HG03342 (cell line): ENCODE results near the gene HIVEP3.

Experiments used
- ATAC-seq: cut with Tn5 transposase; IDR thresholded peaks from one replicate; pipeline ENCODE4 v1.9.1; 2021; ENCODE audit warnings: mild to moderate bottlenecking, moderate library complexity; ENCODE audit not compliant: unreplicated experiment

The HIVEP3 gene

DNA sequence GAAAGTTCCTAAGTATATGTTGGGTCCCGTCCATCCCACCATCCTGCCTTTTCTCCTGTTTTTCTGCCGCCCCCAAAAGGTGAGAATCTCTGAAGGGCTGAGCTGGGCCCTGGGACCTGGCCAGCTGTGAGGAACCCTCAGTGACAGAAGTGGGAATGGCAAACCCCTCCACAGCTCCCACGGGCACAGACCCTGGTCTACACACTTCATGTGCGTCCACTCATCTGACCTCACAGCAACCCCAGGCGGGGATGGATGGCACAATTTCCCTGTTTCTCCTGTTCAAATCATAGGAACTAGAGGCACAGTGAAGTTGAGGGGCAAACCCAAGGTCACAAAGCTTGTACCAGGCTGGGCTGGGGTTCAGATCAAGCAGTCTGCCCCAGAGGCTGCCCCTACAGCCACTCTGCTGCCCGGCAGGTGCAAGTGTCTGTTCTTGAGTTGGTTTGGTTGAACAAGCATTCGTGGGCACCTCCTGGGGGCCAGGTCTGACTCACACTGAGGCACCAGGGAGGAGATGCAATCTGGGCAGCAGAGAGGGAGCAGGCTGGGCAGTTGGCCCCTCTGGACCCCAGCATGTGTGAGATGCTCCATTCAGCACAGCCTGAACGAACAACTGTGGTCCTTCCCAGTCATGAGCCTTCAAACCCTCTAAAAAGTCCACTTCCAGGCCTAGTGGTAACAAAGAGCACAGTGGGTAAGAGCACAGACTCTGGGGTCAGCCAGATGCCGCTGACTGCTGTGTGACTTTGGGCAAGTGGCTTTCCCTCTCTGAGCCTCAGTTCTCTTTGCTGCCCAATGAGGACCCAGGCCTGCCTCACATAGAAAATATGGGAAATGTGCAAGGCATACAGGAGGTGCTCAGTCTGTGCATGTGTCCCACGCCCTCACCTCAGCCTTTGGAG lies 438.3 kb downstream of the HIVEP3 start:
- no peak for ATAC-seq

- no peak for ATAC-seq
Measured at GRCh38 chr1:41479808-41480160, 438.9 kb downstream of the HIVEP3 start.

DNA sequence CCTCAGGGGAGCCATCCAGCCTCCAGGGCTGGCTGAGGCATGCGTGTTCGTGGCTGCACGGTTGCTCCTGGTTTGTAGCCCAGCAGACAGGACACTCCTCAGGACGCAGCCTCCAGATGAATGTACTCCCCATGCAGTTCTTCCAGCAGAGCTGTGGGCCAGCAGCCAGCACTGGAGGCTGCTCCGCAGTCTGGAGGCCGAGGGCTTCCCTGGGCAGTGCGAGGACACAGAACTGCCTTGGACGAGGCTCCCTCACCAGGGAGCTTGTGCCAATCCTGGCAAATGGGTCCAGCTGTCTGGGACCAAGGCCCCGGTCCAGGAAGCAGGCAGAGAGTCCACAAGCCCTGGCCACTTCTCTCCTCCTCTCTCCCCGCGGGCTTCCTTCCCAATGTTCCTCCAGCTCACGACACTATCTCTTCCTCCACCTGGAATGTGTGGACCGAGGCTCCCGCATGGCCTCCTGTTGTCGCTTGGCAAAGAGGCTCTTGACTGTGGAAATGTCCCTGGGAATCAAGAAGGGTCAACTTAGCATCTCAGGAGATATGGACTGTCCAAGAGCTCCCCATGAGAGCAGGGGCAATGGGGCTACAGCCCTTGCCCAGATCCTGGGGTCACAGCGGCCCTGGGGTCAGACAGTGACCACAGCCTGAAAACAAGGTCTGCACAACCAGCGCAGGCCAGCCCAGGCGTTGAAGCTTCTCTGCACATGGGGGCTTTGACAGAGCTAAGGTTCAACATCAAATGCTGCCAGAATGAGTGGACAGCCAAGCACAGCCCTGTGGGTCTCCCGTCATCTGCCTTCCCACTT lies 439.5 kb downstream of the HIVEP3 start:
- ATAC-seq: no peak

DNA sequence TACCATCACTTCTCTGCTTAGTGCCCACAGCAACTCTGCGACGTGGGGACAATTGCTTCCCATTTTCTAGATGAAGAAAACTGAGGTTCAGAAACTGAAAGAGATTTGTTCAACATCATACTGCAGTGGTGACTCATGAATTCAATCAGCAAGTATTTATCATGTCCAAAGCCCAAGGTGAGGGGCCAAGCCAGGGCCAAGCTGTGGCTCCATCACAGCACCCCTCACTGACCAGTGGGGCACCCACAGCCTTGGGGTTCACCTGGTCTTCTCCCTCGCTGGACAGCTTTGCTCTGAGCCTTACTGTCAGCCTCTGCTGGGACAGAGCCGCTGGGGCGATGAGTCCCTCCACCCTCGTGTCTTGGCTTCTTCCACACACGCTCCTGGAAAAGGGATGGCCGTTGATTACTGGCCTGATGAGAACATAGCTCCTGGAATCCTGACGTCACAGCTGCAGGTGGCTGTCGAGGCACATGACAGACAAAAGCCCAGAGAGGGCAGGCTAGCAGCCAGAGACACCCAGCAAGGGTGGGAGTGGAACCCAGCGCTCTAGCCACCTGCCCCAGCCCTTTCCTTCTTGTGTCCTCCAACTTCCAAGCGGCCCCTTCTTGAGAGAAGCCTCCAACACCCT lies 440.5 kb downstream of the HIVEP3 start:
- no peak for ATAC-seq

DNA sequence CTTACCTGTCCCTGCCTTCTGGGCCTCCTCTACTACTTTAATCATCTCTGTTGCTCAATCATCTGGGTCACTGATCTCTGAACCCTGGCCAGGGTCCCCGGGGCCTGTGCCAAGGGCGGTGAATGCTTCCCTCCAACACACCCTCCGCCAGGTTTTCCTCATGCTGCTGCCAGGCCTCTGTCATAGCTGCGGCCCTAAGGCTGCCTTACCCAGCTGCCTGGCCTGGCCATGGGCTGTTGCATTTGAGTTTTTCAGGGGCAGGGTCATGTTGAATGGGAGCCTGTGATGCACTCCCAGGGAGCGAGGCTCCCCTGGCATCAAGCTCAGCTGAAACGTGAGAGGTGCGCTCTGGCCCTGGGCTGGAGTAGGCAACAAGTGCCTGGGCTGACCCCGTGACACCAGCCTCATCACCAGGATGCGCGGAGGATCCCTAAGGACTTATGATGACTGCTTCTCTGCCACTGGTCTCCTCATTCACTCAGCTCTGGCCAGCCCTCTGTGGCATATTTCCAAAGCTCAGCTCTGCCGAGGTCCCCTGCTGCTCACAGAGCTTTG lies 441.8 kb downstream of the HIVEP3 start:
- no peak for ATAC-seq

DNA sequence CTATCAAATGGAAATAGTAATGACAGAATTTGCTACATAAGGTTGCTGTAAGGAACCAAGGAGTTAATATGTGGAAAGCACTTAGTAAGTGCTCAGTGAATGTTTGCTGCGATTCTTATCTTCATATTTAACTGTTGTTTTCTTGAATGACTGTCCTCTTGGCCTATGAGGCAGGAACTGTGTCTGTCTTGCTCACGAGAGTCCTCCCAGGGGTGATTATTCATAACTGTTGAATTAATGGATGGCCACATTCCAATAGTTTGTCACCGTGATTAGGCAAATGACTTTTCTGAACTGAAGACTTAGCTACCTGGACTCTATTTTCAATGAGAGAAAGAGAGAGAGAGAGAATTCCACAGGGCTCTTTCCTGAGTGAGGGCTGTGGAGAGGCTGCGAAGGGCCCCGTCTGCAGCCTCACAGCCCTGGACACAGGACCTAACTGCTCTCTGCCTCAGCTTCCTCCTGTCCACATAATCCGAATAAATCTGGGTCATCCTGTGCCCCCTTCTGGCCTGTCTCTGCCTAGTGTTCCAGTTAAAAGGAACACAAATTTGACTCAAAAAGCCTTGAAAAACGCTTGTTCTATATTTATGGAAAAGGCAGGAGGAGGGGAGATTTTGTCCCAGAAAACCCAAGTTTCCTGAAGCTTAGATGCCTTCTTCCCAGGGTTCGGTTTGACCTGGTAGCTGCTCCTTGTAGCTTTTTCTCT lies 442.7 kb downstream of the HIVEP3 start:
- ATAC-seq: no peak

DNA sequence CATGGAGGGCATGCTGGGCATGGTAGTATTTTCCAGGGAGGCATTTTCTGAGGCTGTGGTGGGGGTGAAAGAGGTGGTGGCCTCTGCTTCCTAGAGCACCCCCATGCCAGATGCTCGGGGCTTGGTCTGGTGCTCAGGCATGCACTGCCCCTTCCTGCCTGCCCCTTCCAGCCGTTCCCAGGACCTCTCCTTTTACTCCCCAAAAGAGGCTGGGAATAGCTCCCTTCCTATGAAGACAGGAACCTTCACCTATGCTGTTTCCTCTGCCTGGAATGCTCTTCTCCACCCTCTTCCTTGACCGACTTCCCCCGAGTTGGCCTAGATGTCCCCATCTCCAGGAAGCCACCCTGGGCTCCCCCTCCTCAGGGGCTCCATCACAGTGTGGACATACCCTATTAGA lies 443.4 kb downstream of the HIVEP3 start:
- ATAC-seq: no peak

DNA sequence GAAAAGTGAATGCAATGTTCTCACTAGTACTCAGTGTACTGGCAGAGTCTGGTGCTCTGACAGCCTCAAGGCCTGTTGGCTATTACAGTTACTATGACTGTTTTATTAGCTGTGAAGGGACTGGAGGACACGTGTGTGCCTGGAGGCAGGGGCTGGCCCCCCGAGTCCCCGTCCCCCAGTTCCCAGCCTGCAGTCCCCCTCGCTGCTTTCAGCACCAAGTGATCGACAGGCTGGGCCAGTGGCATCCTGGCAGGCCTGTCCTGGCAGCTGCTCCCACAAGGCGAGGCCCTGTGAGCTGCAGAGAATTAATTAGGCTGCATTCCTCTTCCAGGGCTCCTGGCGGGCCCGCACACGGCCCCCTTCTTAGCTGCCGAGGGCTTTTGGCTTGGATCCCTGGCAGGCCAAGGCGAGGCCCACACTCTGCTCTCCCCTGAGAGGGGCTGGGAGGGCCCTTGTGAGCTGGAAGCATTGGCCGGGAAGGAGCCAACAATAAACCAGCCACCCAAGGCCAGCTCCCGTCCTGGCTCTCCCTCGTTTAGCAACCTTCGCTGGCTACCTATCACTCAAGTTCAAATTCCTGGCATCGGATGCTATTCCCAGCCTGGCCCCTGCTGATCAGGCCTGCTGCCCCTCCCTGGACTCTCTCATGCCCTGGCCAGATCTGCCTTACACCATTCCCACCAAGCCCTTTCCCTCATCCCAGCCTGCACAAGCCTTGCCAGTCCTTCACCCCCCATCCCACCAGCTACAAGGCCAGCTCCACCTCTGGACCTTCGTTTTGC lies 444.0 kb downstream of the HIVEP3 start:
- ATAC-seq: no peak

GRCh38 chr1:41473738-41474362 lies 444.9 kb downstream of the HIVEP3 start:
- ATAC-seq: no peak

DNA sequence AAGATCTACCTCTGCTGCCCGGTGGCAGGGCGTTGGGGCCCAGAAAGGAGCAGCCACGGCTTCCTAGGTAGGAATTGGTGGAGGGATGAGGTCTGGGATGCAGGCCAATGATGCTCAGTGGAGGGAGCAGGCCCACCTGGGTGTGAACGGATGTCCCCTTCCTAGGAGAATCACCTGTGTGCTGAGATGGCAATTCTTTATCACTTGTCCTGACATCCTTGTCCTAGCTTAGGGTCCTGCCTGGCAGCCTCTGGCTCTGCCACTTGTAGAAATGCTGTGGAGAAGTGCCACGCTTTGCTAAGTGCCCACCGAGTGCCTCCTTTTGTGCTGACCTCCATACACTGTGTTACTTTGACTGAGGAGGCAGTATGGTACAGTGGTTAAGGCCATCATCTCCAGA lies 447.1 kb downstream of the HIVEP3 start:
- no peak for ATAC-seq

GRCh38 chr1:41469706-41470105 lies 449.0 kb downstream of the HIVEP3 start:
- ATAC-seq: no peak

- ATAC-seq: no peak
Measured at GRCh38 chr1:41468122-41468762, 450.5 kb downstream of the HIVEP3 start.

- no peak for ATAC-seq
Measured at GRCh38 chr1:41467673-41468072, 451.0 kb downstream of the HIVEP3 start.

- ATAC-seq: no peak
Measured at GRCh38 chr1:41466146-41466545, 452.6 kb downstream of the HIVEP3 start.

DNA sequence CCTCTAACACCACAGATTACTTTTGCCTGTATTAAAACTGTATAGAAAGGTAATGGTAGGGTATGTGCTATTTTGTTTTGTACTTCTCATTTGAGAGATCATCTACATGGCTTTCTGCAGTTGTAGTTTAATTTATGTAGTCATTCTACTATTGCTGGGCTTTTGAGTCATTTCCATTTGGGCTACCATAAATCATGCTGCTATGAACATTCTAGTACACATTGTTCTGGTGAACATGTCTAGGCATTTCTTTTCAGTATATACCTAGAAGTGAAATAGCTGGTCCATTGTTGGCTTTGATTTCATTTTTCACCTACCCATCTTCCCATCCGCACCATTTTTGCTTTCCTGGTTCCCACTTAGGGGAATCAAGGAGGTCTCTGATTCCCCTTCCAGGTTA lies 453.0 kb downstream of the HIVEP3 start:
- no peak for ATAC-seq

- no peak for ATAC-seq
Measured at GRCh38 chr1:41464885-41465284, 453.8 kb downstream of the HIVEP3 start.

DNA sequence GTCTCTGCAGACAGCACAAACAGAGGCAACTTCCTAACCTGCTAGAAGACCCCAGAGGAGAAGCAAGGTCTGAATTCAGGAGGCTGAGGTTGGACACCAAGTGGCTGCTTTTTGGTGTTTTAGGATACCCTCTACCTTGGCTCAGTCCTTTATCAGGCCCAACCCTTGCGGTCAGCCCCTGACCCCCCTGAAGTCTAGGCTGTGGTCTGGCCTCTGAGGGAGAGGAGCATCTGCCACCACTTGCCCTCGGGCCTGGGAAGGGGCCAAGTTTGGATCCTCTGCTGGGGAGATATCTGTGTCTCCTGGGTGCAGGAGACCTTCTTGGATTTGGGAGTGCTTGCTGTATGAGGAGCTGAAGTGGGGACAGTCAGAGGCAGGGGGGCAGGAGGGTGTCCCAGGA lies 455.2 kb downstream of the HIVEP3 start:
- no peak for ATAC-seq

DNA sequence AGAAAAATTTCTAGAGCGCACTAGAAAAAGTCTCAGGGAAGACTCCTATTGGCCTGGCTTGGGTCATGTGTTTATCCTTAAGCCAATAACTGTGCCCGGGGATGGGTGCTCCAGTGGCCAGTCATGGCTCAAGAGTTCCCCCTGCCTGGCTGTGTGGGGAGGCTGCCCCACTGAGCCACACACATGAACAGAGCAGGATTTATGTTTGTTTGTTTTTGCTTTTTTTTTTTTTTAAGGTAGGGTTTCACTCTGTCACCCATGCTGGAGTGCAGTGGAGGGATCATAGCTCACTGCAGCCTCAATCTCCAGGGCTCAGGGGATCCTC lies 456.1 kb downstream of the HIVEP3 start:
- no peak for ATAC-seq
